Testis (tissue), 3 donors: Measurements from ENCODE around the gene NUTF2. TPM values are rescaled to one million over a fixed set of nuclear protein-coding genes. Genes with fewer than 3 reads are reported as not detected.

Experiments used
- DNase-seq: peaks from one replicate; pipeline ENCODE4 v3.0.0-alpha.2; 2019
- H3K27ac ChIP-seq, 2 donors: fragments of 200-600 bp; sonication (generic); one replicate each; pipeline ENCODE4 v1.5.1; 2019
- H3K27me3 ChIP-seq: fragments of 200-600 bp; sonication (generic); one replicate; pipeline ENCODE4 v1.5.1; 2019
- H3K36me3 ChIP-seq: fragments of 200-600 bp; sonication (generic); one replicate; pipeline ENCODE4 v1.5.1; 2017; ENCODE audit warnings: low read depth; ENCODE audit errors: missing control alignments
- H3K4me1 ChIP-seq: fragments of 200-600 bp; sonication (generic); one replicate; pipeline ENCODE4 v1.5.1; 2019
- H3K4me3 ChIP-seq, 2 donors: fragments of 200-600 bp; sonication (generic); one replicate each; pipeline ENCODE4 v1.5.1; 2017 to 2019
- H3K9me3 ChIP-seq: fragments of 200-600 bp; sonication (generic); one replicate; pipeline ENCODE4 v1.5.1; 2017
- CTCF ChIP-seq, 3 experiments: fragments of 450-650 bp in 2 of 3; fragments of 200-600 bp in 1 of 3; sonication (generic) in 1 of 3; IDR thresholded peaks; one replicate each; pipeline ENCODE4 v1.5.1; 2016 to 2019; ENCODE audit warnings: antibody characterized with exemption in 3 of 3, mild to moderate bottlenecking in 2 of 3, moderate library complexity in 1 of 3
- POLR2A ChIP-seq: fragments of 450-650 bp; IDR thresholded peaks from one replicate; pipeline ENCODE4 v1.6.1; 2017; ENCODE audit warnings: antibody characterized with exemption, mild to moderate bottlenecking, moderate library complexity
- WGBS, 2 donors: methylation state at CpG; one replicate each; pipeline ENCODE4 v1.1.5; 2018; 5-methylcytosine and 5-hydroxymethylcytosine counted together
- intact Hi-C: fragments of 100-400 bp; cut with DNase I; formaldehyde crosslinking; loops from one replicate; pipeline ENCODE4 v1.15.1; 2023; ENCODE audit warnings: low total_unique reads
- polyA plus RNA-seq: library from polyadenylated mRNA; stranded (reverse); fragments of 350-450 nt; fragmentation: Illumina TruSeq; extraction: RNeasy Lipid Tissue Mini Kit (QIAGEN cat#74804); gene quantifications from one replicate; pipeline ENCODE4 v1.2.3, GENCODE V29; 2014; ENCODE audit warnings: low read depth, low replicate concordance; ENCODE audit not compliant: insufficient read depth
- total RNA-seq, 2 donors: library from RNA; depleted of rRNA; stranded (reverse); fragments of >200 nt; gene quantifications; one replicate each; pipeline ENCODE4 v1.2.3, GENCODE V29; 2016

NUTF2 gene
- total and polyA plus RNA-seq, 3 donors from 2014 or later, result 121 to 297 (median 239) TPM

- no peaks in the 10 kb centered on the region for H3K36me3 ChIP-seq
- H3K4me1 ChIP-seq, result peaks cover 18% of the 10 kb centered on the region
- no peaks in the 10 kb centered on the region for H3K9me3 ChIP-seq
- WGBS, 2 donors, result 1% methylated on average over 14 to 31 of the region's 90 CpGs
- no peaks in the 10 kb centered on the region for H3K27me3 ChIP-seq
- intact Hi-C loops, result no loop called here
- TF ChIP-seq CTCF (IDR thresholded peaks at IDR 0.05), result no peak
- TF ChIP-seq POLR2A, result peak; percentile 20
- H3K4me3 ChIP-seq, result peak within 1 kb of the TSS; percentile 90 to 96
- peak within 1 kb of the TSS; percentile 93 to 94 for H3K27ac ChIP-seq
- peak; percentile 98 for DNase-seq
Observed at GRCh38 chr16:67892899-67893742, 46.4 kb downstream of the NUTF2 start, which contains the start of gene PSKH1. Gene PSKH1 (plus strand): TSS chr16:67893254. CDS start chr16:67908750, 15,496 bp downstream.

GRCh38 chr16:67893743-67894399 lies 47.1 kb downstream of the NUTF2 start:
- no peak for DNase-seq
- H3K27me3 ChIP-seq, result no peaks in the 10 kb centered on the region
- H3K9me3 ChIP-seq, result no peaks in the 10 kb centered on the region
- H3K4me3 ChIP-seq, result peak overlapping the region; percentile 90 to 96
- peak overlapping the region; percentile 93 to 94 for H3K27ac ChIP-seq
- no peak for TF ChIP-seq CTCF (IDR thresholded peaks at IDR 0.05)
- TF ChIP-seq POLR2A, result no peak
- peaks cover 18% of the 10 kb centered on the region for H3K4me1 ChIP-seq
- 4 to 11% methylated on average over 12 to 14 of the region's 14 CpGs for WGBS, 2 donors
- intact Hi-C loops, result no loop called here
- no peaks in the 10 kb centered on the region for H3K36me3 ChIP-seq

- TF ChIP-seq CTCF (IDR thresholded peaks at IDR 0.05), result no peak
- no peak for TF ChIP-seq POLR2A
- DNase-seq, result peak; percentile 33
- no peaks in the 10 kb centered on the region for H3K36me3 ChIP-seq
- H3K27ac ChIP-seq, result peak overlapping the region in 1 of 2 donors; percentile 27
- H3K4me3 ChIP-seq, result no peak overlapping the region
- peaks cover 15% of the 10 kb centered on the region for H3K4me1 ChIP-seq
- no peaks in the 10 kb centered on the region for H3K27me3 ChIP-seq
- 71 to 75% methylated on average over 3 of the region's 3 CpGs for WGBS, 2 donors
- no peaks in the 10 kb centered on the region for H3K9me3 ChIP-seq
- intact Hi-C loops, result no loop called here
Observed at GRCh38 chr16:67897231-67897630, 50.5 kb downstream of the NUTF2 start.

GRCh38 chr16:67901734-67902133 lies 55.0 kb downstream of the NUTF2 start:
- TF ChIP-seq CTCF (IDR thresholded peaks at IDR 0.05) (no peak), POLR2A (no peak)
- 91 to 100% methylated on average over 5 of the region's 5 CpGs for WGBS, 2 donors

More at GRCh38 chr16:67901734-67902133, 55.0 kb downstream of the NUTF2 start:
- H3K27me3 ChIP-seq, result no peaks in the 10 kb centered on the region
- no peaks in the 10 kb centered on the region for H3K9me3 ChIP-seq
- H3K27ac ChIP-seq, result no peak overlapping the region
- H3K4me1 ChIP-seq, result peaks cover 4% of the 10 kb centered on the region
- DNase-seq, result no peak
- intact Hi-C loops, result no loop called here
- H3K4me3 ChIP-seq, result no peak overlapping the region
- no peaks in the 10 kb centered on the region for H3K36me3 ChIP-seq
